NB4 (cell line): ENCODE measurements around the gene TCTN2.

Experiments used
- CTCF ChIP-seq: IDR thresholded peaks from one replicate; pipeline ENCODE4 v1.5.1; 2012; ENCODE audit warnings: low read depth, low read length
- POLR2A ChIP-seq: IDR thresholded peaks from 2 replicates; pipeline ENCODE4 v1.6.1; 2011; ENCODE audit warnings: mild to moderate bottlenecking; ENCODE audit not compliant: insufficient read length; ENCODE audit errors: extremely low read depth

- TF ChIP-seq POLR2A (peak; percentile 99), CTCF (no peak)
These were observed 37.4 kb upstream of the TCTN2 start, which contains the start of the genes EIF2B1 and GTF2H3 for GRCh38 chr12:123633379-123634141.
